Measurements from ENCODE around the gene KIAA1143. TPM values are rescaled to one million over a fixed set of nuclear protein-coding genes. Genes with fewer than 3 reads are reported as not detected.
A peak's percentile ranks its signal among the peaks of the same experiment; 100 is the strongest.

The KIAA1143 gene
- total RNA-seq, 1 donor from 2014 or later, result 12.0 TPM

DNA sequence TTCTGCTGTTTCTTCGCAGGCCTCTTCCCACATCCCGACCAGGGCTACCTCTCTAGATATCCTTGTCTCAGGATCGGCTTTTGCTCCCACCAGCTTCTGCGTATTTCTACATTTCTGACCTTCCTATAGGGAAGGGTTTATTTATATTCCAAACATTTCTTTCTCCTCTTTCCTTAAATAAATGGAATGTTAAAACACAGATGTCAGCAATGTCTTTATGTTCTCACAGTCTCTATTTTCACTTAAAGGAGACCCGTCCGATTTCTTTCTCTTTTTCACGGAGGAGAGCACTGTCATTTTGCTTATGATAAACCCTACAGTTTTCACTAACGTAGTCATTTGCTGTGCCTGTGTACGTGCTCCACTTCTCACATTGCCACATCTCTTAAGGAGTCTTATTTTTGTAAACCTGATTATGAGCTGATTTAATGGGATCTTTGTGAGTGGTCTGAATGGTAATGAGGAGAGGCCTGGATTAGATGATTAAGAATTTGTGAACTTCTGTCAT, 805 bp upstream of the KIAA1143 start:
- Histone ChIP-seq H3K27ac (no peak overlapping the region), H3K9me3 (no peaks in the 10 kb centered on the region), H3K36me3 (peaks cover 0 to 7% of the 10 kb centered on the region in 2 donors), H3K27me3 (no peaks in the 10 kb centered on the region), H3K4me1 (peaks cover 0 to 5% of the 10 kb centered on the region in 2 donors), H3K4me3 (peak overlapping the region; percentile 59 to 87)
- DNase-seq (ENCODE audit: low spot score in 2 of 2), result no peak
- TF ChIP-seq, protein P1, sequence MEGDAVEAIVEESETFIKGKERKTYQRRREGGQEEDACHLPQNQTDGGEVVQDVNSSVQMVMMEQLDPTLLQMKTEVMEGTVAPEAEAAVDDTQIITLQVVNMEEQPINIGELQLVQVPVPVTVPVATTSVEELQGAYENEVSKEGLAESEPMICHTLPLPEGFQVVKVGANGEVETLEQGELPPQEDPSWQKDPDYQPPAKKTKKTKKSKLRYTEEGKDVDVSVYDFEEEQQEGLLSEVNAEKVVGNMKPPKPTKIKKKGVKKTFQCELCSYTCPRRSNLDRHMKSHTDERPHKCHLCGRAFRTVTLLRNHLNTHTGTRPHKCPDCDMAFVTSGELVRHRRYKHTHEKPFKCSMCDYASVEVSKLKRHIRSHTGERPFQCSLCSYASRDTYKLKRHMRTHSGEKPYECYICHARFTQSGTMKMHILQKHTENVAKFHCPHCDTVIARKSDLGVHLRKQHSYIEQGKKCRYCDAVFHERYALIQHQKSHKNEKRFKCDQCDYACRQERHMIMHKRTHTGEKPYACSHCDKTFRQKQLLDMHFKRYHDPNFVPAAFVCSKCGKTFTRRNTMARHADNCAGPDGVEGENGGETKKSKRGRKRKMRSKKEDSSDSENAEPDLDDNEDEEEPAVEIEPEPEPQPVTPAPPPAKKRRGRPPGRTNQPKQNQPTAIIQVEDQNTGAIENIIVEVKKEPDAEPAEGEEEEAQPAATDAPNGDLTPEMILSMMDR (IDR thresholded peaks at IDR 0.05), result no peak
- intact Hi-C loops (cut with DNase I), result loop anchor here (5.0 kb wide), 2 partner anchors 50 to 425 kb away; partner anchors contain the start of genes TCAIM and ZNF502

- intact Hi-C loops (cut with DNase I), result loop anchor here (1.0 to 5.0 kb wide), 5 partner anchors 32 to 424 kb away; partner anchors contain the start of genes EXOSC7, TCAIM, TMEM42 and ZDHHC3
- Histone ChIP-seq H3K4me3 (peak overlapping the region; percentile 59 to 87), H3K27me3 (no peaks in the 10 kb centered on the region), H3K27ac (peak overlapping the region; percentile 7 to 56), H3K4me1 (peaks cover 0 to 5% of the 10 kb centered on the region in 2 donors), H3K9me3 (no peaks in the 10 kb centered on the region), H3K36me3 (peaks cover 0 to 9% of the 10 kb centered on the region in 2 donors)
- no peak for DNase-seq (ENCODE audit: low spot score in 2 of 2)
- TF ChIP-seq, protein P1 (IDR thresholded peaks at IDR 0.05), result no peak
These were observed 357 bp downstream of the KIAA1143 start for GRCh38 chr3:44761101-44761423.

DNA sequence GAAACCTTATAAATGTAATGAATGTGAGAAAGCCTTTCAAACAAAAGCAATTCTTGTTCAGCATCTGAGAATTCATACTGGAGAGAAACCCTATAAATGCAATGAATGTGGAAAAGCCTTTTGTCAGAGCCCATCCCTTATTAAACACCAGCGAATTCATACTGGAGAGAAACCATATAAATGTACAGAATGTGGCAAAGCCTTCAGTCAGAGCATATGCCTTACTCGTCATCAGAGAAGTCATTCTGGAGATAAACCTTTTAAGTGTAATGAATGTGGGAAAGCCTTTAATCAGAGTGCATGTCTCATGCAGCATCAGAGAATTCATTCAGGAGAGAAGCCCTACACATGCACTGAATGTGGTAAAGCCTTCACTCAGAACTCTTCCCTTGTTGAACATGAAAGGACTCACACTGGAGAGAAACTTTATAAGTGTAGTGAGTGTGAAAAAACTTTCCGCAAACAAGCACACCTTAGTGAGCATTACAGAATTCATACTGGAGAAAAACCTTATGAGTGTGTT, 26.7 kb downstream of the KIAA1143 start:
- peaks cover 25 to 43% of the 10 kb centered on the region in 2 donors for H3K36me3 ChIP-seq
- intact Hi-C loops (cut with DNase I), result loop anchor here (10.0 kb wide), 1 partner anchor 110 kb away; the partner anchor contains the start of gene ZNF197
- H3K27me3 ChIP-seq, result no peaks in the 10 kb centered on the region
- peaks cover 69 to 89% of the 10 kb centered on the region in 2 donors for H3K9me3 ChIP-seq
- no peak for DNase-seq (ENCODE audit: low spot score in 2 of 2)
- no peak overlapping the region for H3K4me3 ChIP-seq
- no peaks in the 10 kb centered on the region for H3K4me1 ChIP-seq
- H3K27ac ChIP-seq, result no peak overlapping the region
- TF ChIP-seq, protein P1 (IDR thresholded peaks at IDR 0.05), result no peak

DNA sequence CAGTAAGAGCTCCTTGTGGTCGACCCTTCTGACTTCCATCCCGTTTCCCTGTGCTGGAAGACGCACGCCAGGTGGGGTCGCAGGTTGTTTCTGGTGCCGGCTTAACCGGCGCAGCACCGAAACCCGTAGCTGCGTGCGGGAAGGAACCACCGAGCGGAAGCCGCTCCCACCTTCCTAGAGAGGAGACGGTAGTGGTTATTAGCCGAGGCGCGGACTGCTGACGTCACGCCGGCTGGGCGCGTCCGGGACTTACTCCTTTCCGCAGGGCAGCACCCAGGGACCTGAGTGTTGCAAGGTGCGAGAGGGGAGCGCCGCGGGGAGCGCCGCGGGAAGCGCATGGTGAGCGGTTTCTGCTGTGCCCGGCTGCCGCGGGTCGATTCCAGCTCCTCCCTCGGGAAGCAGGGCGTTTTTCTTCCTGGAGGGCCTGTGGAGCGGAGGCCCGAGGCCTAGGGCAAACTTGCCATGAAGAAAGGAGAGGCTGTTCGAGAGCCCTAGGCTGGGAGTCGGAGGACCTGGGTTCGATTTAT, 32.0 kb downstream of the KIAA1143 start, which contains the start of gene ZNF501:
Gene ZNF501, plus strand, starts transcription at position 252 of the 527 bp plus-strand sequence. CDS start 4,787 bp downstream, outside the sequence.
- TF ChIP-seq, protein P1 (IDR thresholded peaks at IDR 0.05), result no peak
- H3K27me3 ChIP-seq, result no peaks in the 10 kb centered on the region
- peak within 1 kb of the TSS; percentile 55 to 69 for H3K4me3 ChIP-seq
- no peaks in the 10 kb centered on the region for H3K4me1 ChIP-seq
- peak; percentile 63 to 96 for DNase-seq (ENCODE audit: low spot score in 2 of 2)
- H3K27ac ChIP-seq, result peak within 1 kb of the TSS; percentile 29 to 47
- intact Hi-C loops (cut with DNase I), result loop anchor here (1.0 to 2.0 kb wide), 2 partner anchors 17 to 31 kb away; partner anchors contain the start of genes KIAA1143, KIF15 and ZNF502
- H3K9me3 ChIP-seq, result peaks cover 50 to 77% of the 10 kb centered on the region in 2 donors
- H3K36me3 ChIP-seq, result peaks cover 21 to 35% of the 10 kb centered on the region in 2 donors

DNA sequence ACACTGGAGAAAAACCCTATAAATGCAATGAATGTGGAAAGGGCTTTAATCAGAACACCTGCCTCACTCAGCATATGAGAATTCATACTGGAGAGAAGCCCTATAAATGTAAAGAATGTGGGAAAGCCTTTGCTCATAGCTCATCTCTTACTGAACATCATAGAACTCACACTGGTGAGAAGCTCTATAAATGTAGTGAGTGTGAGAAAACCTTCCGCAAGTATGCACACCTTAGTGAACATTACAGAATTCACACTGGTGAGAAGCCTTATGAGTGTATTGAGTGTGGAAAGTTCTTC, 39.4 kb downstream of the KIAA1143 start:
- Histone ChIP-seq H3K4me3 (no peak overlapping the region), H3K36me3 (peaks cover 35 to 52% of the 10 kb centered on the region in 2 donors), H3K27me3 (no peaks in the 10 kb centered on the region), H3K27ac (no peak overlapping the region), H3K4me1 (no peaks in the 10 kb centered on the region), H3K9me3 (peaks cover 86 to 99% of the 10 kb centered on the region in 2 donors)
- TF ChIP-seq, protein P1 (IDR thresholded peaks at IDR 0.05), result no peak
- intact Hi-C loops (cut with DNase I), result no loop called here
- DNase-seq (ENCODE audit: low spot score in 2 of 2), result no peak
